Measurements from ENCODE around the gene CD8B.

CD8B gene

GRCh38 chr2:86825693-86826381 is 35.8 kb downstream of the CD8B start:
- no peak overlapping the region for H3K4me3 ChIP-seq (replicated peaks; ENCODE audit: insufficient read depth, low read length)
- no peak overlapping the region for H3K27ac ChIP-seq (replicated peaks)
- TF ChIP-seq, protein P1, sequence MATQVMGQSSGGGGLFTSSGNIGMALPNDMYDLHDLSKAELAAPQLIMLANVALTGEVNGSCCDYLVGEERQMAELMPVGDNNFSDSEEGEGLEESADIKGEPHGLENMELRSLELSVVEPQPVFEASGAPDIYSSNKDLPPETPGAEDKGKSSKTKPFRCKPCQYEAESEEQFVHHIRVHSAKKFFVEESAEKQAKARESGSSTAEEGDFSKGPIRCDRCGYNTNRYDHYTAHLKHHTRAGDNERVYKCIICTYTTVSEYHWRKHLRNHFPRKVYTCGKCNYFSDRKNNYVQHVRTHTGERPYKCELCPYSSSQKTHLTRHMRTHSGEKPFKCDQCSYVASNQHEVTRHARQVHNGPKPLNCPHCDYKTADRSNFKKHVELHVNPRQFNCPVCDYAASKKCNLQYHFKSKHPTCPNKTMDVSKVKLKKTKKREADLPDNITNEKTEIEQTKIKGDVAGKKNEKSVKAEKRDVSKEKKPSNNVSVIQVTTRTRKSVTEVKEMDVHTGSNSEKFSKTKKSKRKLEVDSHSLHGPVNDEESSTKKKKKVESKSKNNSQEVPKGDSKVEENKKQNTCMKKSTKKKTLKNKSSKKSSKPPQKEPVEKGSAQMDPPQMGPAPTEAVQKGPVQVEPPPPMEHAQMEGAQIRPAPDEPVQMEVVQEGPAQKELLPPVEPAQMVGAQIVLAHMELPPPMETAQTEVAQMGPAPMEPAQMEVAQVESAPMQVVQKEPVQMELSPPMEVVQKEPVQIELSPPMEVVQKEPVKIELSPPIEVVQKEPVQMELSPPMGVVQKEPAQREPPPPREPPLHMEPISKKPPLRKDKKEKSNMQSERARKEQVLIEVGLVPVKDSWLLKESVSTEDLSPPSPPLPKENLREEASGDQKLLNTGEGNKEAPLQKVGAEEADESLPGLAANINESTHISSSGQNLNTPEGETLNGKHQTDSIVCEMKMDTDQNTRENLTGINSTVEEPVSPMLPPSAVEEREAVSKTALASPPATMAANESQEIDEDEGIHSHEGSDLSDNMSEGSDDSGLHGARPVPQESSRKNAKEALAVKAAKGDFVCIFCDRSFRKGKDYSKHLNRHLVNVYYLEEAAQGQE (IDR thresholded peaks at IDR 0.05; ENCODE audit: insufficient replicate concordance, low read depth): no peak
- TF ChIP-seq SPI1 (IDR thresholded peaks at IDR 0.05; ENCODE audit: borderline replicate concordance, low read depth) (no peak), CTCF (IDR thresholded peaks at IDR 0.05; ENCODE audit: insufficient read depth, low read length) (no peak), POLR2AphosphoS5 (IDR thresholded peaks at IDR 0.05; ENCODE audit: low read depth) (no peak), GABPA (IDR thresholded peaks at IDR 0.05; ENCODE audit: low read depth) (no peak)
- DNase-seq (ENCODE audit: low read depth in 1 of 2, low spot score in 1 of 2): no peak
- no peaks in the 10 kb centered on the region for H3K27me3 ChIP-seq (ENCODE audit: insufficient read depth, poor library complexity, severe bottlenecking)

DNA sequence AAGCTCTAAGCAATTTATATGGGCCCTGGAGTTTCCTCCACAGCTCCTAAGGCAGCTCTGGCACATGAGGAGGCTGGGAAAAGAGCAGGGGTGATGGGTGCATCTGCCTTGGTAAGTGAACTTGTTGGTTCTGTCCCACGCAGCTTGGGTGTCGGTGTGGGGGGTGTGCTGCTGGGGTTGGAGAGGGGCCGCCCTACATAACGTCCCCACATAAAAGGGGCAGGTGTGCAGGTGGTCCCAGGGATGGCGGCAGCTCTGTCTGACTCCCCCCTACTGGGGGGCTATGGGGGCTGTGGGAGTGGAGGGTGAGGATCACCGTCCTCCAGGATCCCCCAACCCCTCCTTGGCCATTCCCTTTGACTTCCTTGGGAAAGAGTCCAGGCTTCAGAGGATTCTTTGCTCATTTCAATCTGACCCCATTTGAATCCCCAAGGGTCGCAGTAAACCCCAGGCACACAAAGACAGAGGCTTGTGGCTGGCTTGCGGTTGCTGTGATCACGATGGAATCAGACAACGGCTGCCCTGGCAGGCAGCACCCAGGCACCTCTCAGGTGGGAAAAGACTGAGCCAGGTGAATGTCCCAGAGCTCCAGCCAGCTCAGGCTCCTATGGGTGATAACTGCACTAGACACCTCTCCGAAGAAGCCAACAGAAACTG is 36.5 kb downstream of the CD8B start:
- no peaks in the 10 kb centered on the region for H3K27me3 ChIP-seq (ENCODE audit: insufficient read depth, poor library complexity, severe bottlenecking)
- TF ChIP-seq POLR2AphosphoS5 (IDR thresholded peaks at IDR 0.05; ENCODE audit: low read depth): no peak
- TF ChIP-seq, protein P1 (IDR thresholded peaks at IDR 0.05; ENCODE audit: insufficient replicate concordance, low read depth): no peak
- no peak overlapping the region for H3K4me3 ChIP-seq (replicated peaks; ENCODE audit: insufficient read depth, low read length)
- H3K27ac ChIP-seq (replicated peaks): no peak overlapping the region
- no peak for DNase-seq (ENCODE audit: low read depth in 1 of 2, low spot score in 1 of 2)

- no peak overlapping the region for H3K4me3 ChIP-seq (replicated peaks; ENCODE audit: insufficient read depth, low read length)
- DNase-seq (ENCODE audit: low read depth in 1 of 2, low spot score in 1 of 2): no peak
- TF ChIP-seq CTCF (IDR thresholded peaks at IDR 0.05; ENCODE audit: insufficient read depth, low read length) (no peak), SPI1 (IDR thresholded peaks at IDR 0.05; ENCODE audit: borderline replicate concordance, low read depth) (no peak), GABPA (IDR thresholded peaks at IDR 0.05; ENCODE audit: low read depth) (no peak), POLR2AphosphoS5 (IDR thresholded peaks at IDR 0.05; ENCODE audit: low read depth) (no peak)
- TF ChIP-seq, protein P1 (IDR thresholded peaks at IDR 0.05; ENCODE audit: insufficient replicate concordance, low read depth): no peak
- no peaks in the 10 kb centered on the region for H3K27me3 ChIP-seq (ENCODE audit: insufficient read depth, poor library complexity, severe bottlenecking)
- no peak overlapping the region for H3K27ac ChIP-seq (replicated peaks)
Measured at GRCh38 chr2:86822668-86823345, 38.9 kb downstream of the CD8B start.
